ENCODE data around the gene LDLRAD3. TPM values are rescaled to one million over a fixed set of nuclear protein-coding genes. Genes with fewer than 3 reads are reported as not detected.

Gene LDLRAD3
- total RNA-seq, 3 donors from 2014 or later = 1.0 to 8.1 (median 2.0) TPM

DNA sequence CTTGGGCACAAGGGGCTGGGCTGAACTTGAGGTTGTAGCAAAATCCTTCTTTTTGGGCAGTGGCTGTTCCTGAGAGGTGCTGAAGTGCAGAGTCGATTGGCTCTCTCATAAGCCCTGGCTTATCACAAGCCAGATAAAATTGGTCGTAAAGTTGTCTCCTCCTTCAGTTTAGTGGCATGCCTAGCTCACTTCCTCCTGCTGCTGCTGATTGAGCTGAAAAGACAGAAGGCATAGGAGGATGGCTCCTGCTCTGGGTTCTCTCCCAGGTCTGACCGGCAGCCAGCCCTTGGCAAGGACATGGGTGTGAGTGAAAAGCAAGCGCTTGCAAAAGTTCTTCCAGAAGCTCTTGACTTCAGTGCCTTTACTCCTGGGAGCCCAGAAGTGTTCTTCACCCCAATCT lies 83.9 kb downstream of the LDLRAD3 start:
- no peaks in the 10 kb centered on the region for H3K9me3 ChIP-seq
- ATAC-seq (peak; percentile 59), DNase-seq (no peak)
- no peak overlapping the region for H3K4me3 ChIP-seq
- intact Hi-C loops (cut with DNase I, micrococcal nuclease) = no loop called here
- H3K4me1 ChIP-seq (ENCODE audit: low read depth) = no peaks in the 10 kb centered on the region
- no peak for TF ChIP-seq CTCF (IDR thresholded peaks at IDR 0.05)
- H3K36me3 ChIP-seq (ENCODE audit: low read depth) = no peaks in the 10 kb centered on the region

DNA sequence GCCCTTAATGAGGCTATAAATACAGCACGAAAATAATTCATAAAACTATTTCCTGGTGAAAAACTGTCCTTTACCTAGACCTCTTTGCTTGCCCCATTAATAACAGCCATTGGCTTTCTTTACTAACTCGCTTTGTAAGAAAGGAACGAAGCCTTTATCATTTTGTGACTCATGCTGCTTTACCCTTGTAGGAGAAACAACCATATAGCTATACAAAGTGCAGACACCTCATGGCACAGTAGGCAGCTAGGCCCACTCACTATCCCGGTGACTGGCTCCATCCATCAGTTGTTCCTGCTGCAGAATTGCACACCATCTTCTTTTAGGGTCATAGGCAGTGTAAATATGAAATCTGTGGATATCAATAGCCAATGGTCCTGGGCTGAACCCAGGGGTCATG lies 85.8 kb downstream of the LDLRAD3 start:
- no peak for DNase-seq
- intact Hi-C loops (cut with DNase I, micrococcal nuclease) = no loop called here
- H3K4me1 ChIP-seq (ENCODE audit: low read depth) = no peaks in the 10 kb centered on the region
- H3K36me3 ChIP-seq (ENCODE audit: low read depth) = no peaks in the 10 kb centered on the region
- no peaks in the 10 kb centered on the region for H3K9me3 ChIP-seq
- no peak for ATAC-seq
- no peak overlapping the region for H3K4me3 ChIP-seq
- no peak for TF ChIP-seq CTCF (IDR thresholded peaks at IDR 0.05)

DNA sequence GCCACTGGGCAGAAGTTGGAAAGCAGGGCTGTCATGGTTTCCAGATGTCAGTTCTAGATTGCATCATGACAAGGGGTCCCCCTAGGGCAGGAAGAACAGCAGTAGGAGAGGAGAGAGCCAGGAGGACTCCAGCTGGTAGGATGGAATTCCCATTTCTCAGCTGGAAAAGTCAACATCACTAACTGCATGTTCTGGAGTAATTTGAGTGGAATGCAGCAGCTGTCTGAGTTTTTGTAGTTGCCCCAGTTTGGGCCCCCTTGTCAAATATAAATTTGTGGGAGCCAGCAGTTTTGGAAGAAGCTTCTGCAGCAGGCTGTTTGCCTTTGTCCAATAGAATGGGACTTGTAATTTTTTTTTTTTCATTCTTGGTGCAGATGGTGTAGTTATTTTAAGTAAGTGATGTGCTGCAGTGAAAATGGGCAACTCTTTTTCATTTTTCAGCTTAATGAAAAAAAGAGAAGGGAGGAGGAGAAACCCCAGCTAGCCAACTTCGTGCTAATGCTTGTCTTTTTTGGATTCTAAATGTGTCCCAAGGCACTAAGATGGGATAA lies 86.9 kb downstream of the LDLRAD3 start:
- DNase-seq (no peak), ATAC-seq (no peak)
- no peaks in the 10 kb centered on the region for H3K9me3 ChIP-seq
- no peaks in the 10 kb centered on the region for H3K36me3 ChIP-seq (ENCODE audit: low read depth)
- H3K4me3 ChIP-seq = no peak overlapping the region
- no peak for TF ChIP-seq CTCF (IDR thresholded peaks at IDR 0.05)
- intact Hi-C loops (cut with DNase I, micrococcal nuclease) = no loop called here
- H3K4me1 ChIP-seq (ENCODE audit: low read depth) = no peaks in the 10 kb centered on the region

GRCh38 chr11:36033082-36033751 lies 89.4 kb downstream of the LDLRAD3 start:
- no peak for ATAC-seq
- H3K9me3 ChIP-seq = no peaks in the 10 kb centered on the region
- intact Hi-C loops (cut with DNase I, micrococcal nuclease) = no loop called here
- H3K36me3 ChIP-seq (ENCODE audit: low read depth) = no peaks in the 10 kb centered on the region
- no peak overlapping the region for H3K4me3 ChIP-seq
- DNase-seq = no peak
- no peaks in the 10 kb centered on the region for H3K4me1 ChIP-seq (ENCODE audit: low read depth)
- no peak for TF ChIP-seq CTCF (IDR thresholded peaks at IDR 0.05)

GRCh38 chr11:36033936-36034335 lies 90.1 kb downstream of the LDLRAD3 start:
- DNase-seq (no peak), ATAC-seq (no peak)
- Histone ChIP-seq H3K36me3 (ENCODE audit: low read depth) (no peaks in the 10 kb centered on the region), H3K4me3 (no peak overlapping the region), H3K4me1 (ENCODE audit: low read depth) (no peaks in the 10 kb centered on the region), H3K9me3 (no peaks in the 10 kb centered on the region)
- TF ChIP-seq CTCF (IDR thresholded peaks at IDR 0.05) = no peak
- intact Hi-C loops (cut with DNase I, micrococcal nuclease) = no loop called here
